Esophagus squamous epithelium (tissue), 5 donors: ENCODE measurements around the gene GTF2IRD1. TPM values are rescaled to one million over a fixed set of nuclear protein-coding genes. Genes with fewer than 3 reads are reported as not detected.
"Not testable (repeated sequence)": the region's sequence is repeated elsewhere in the genome, so short reads cannot be mapped to it uniquely, and the experiment has no call there.

Experiments
- DNase-seq: peaks from one replicate; lab custom pipeline; 2025; lab: John Stamatoyannopoulos, UW
- H3K27ac ChIP-seq, 4 donors: fragments of 200-600 bp; sonication (generic); one replicate each; pipeline ENCODE4 v1.5.1; 2016 to 2019; ENCODE audit warnings: mild to moderate bottlenecking in 1 of 4
- H3K27me3 ChIP-seq, 4 donors: fragments of 200-600 bp; sonication (generic); 1 replicate in 3 of 4; 2 replicates in 1 of 4; pipeline versions ENCODE4 v1.5.1 to v1.6.0; 2017 to 2021; ENCODE audit warnings: antibody characterized with exemption in 1 of 4
- H3K36me3 ChIP-seq, 3 donors: fragments of 200-600 bp; sonication (generic); one replicate each; pipeline ENCODE4 v1.5.1; 2016 to 2019
- H3K4me1 ChIP-seq, 3 donors: fragments of 200-600 bp; sonication (generic); one replicate each; pipeline ENCODE4 v1.5.1; 2017 to 2019
- H3K4me3 ChIP-seq, 4 donors: fragments of 200-600 bp; sonication (generic); 1 replicate in 3 of 4; 2 replicates in 1 of 4; pipeline ENCODE4 v1.5.1; 2016 to 2019; ENCODE audit warnings: mild to moderate bottlenecking in 2 of 4, moderate library complexity in 1 of 4
- H3K9me3 ChIP-seq, 3 donors: fragments of 200-600 bp; sonication (generic); one replicate each; pipeline ENCODE4 v1.5.1; 2016 to 2019
- CTCF ChIP-seq, 6 experiments: fragments of 450-650 bp in 4 of 6; fragments of 200-600 bp in 2 of 6; sonication (generic) in 2 of 6; IDR thresholded peaks; one replicate each; pipeline ENCODE4 v1.5.1; 2016 to 2019; ENCODE audit warnings: antibody characterized with exemption in 6 of 6, mild to moderate bottlenecking in 4 of 6, moderate library complexity in 4 of 6
- POLR2A ChIP-seq, 4 donors: fragments of 450-650 bp; IDR thresholded peaks; one replicate each; pipeline ENCODE4 v1.6.1; 2017; ENCODE audit warnings: antibody characterized with exemption in 4 of 4, mild to moderate bottlenecking in 4 of 4, moderate library complexity in 3 of 4
- WGBS, 2 donors: methylation state at CpG; one replicate each; pipeline ENCODE4 v1.1.5; 2018; 5-methylcytosine and 5-hydroxymethylcytosine counted together
- intact Hi-C: fragments of 100-400 bp; cut with DNase I; formaldehyde crosslinking; loops from one replicate; pipeline ENCODE4 v1.15.0; 2022
- total RNA-seq, 4 donors: library from RNA; depleted of rRNA; stranded (reverse); fragments of >200 nt; gene quantifications; one replicate each; pipeline ENCODE4 v1.1.0, GENCODE V29; 2016
- donor health status: DM: yes; HTN: yes; CAD: no.

GTF2IRD1 gene
- total RNA-seq, 4 donors from 2014 or later: 26.8 to 35.6 (median 28.5) TPM

DNA sequence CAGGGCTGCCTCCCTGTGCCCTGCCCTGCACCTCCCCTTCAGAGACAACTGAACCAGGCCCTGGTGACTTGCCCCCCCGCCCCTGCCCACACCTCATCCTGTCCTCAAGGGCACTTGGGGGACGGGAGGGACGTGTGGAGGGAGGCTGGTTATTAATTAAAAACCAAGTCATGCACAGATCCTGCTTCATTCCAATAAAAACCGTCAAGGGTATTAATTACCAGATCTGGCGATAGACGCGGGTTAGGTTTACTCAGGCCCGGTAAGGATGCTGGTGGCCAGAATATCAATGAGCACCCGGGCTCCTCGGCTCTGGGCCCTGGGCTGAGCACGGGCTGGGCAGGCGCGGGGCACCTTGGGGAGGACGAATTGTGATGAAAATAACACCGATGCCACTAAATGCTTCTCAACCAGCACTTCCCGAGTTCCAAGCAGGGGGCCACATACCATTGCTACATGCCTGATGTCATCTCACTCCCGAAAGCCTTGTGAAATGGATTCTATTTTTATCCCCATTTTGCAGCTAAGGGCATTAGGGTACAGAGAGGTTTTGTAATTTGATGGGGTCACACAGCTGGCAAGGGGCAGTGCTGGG, 24.5 kb upstream of the GTF2IRD1 start:
- intact Hi-C loops: no loop called here
- H3K36me3 ChIP-seq: no peaks in the 10 kb centered on the region
- no peak overlapping the region for H3K27ac ChIP-seq
- peaks cover 0 to 14% (median 0%) of the 10 kb centered on the region in 3 donors for H3K4me1 ChIP-seq
- TF ChIP-seq POLR2A (IDR thresholded peaks at IDR 0.05): no peak
- TF ChIP-seq CTCF (IDR thresholded peaks at IDR 0.05): no peak
- no peaks in the 10 kb centered on the region for H3K9me3 ChIP-seq
- WGBS, 2 donors: 76 to 81% methylated on average over 2 to 6 of the region's 17 CpGs
- H3K4me3 ChIP-seq: no peak overlapping the region
- no peak for DNase-seq
- H3K27me3 ChIP-seq: no peaks in the 10 kb centered on the region

GRCh38 chr7:74430409-74430808, 23.3 kb upstream of the GTF2IRD1 start:
- H3K4me3 ChIP-seq, DNase-seq, H3K27ac ChIP-seq, H3K9me3 ChIP-seq, H3K27me3 ChIP-seq, H3K36me3 ChIP-seq, intact Hi-C loops: not testable (repeated sequence)
- 70 to 71% methylated on average over 4 of the region's 9 CpGs for WGBS, 2 donors
- H3K4me1 ChIP-seq: peaks cover 0 to 14% (median 0%) of the 10 kb centered on the region in 3 donors

DNA sequence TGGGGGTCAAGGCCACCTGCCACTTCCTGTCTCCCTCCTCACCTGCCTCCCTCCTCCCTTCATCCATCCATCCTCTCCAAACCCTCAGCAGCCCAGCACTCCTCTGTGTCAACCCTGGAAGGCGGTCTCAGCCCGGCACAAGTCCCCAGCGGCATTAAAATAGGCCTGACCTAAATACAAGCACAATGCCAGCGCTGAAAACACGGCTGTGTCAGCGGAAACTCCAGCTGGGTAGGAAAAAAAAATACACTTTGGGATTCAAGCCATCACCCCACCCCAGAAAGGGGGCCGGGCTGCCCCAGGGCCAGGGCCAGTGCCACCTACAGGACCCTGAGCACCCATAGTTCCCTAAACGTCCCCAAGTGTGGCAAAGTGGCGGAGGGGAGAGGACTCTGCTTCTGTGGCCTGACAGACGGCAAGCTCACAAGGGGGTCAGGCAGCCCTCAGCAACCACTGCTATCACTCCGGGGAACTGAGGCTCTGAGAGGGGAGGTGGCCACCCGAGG, 22.7 kb upstream of the GTF2IRD1 start:
- H3K9me3 ChIP-seq: no peaks in the 10 kb centered on the region
- no peak overlapping the region for H3K4me3 ChIP-seq
- no peaks in the 10 kb centered on the region for H3K36me3 ChIP-seq
- no peaks in the 10 kb centered on the region for H3K27me3 ChIP-seq
- TF ChIP-seq CTCF (IDR thresholded peaks at IDR 0.05): no peak
- no peak for TF ChIP-seq POLR2A (IDR thresholded peaks at IDR 0.05)
- no peak for DNase-seq
- H3K4me1 ChIP-seq: peaks cover 0 to 14% (median 0%) of the 10 kb centered on the region in 3 donors
- peak overlapping the region in 2 of 4 donors; percentile 4 to 30 for H3K27ac ChIP-seq
- 76 to 79% methylated on average over 8 to 11 of the region's 12 CpGs for WGBS, 2 donors
- intact Hi-C loops: no loop called here

DNA sequence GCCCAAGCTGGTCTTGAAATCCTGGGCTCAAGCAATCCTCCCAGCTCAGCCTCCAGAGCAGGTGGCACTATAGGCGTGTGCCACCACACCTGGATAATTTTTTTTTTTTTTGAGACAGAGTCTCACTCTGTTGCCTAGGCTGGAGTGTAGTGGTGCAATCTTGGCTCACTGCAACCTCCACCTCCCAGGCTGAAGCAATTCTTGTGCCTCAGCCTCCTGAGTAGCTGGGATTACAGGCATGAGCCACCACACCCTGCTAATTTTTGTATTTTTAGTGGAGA, 16.5 kb upstream of the GTF2IRD1 start:
- 67 to 100% methylated on average over 1 of the region's 1 CpG for WGBS, 2 donors
- H3K4me3 ChIP-seq, H3K36me3 ChIP-seq, H3K27me3 ChIP-seq, H3K4me1 ChIP-seq, intact Hi-C loops, DNase-seq, H3K27ac ChIP-seq, H3K9me3 ChIP-seq: not testable (repeated sequence)

- 96 to 100% methylated on average over 2 of the region's 2 CpGs for WGBS, 2 donors
- TF ChIP-seq POLR2A (IDR thresholded peaks at IDR 0.05) (no peak), CTCF (IDR thresholded peaks at IDR 0.05) (no peak)
- no peak overlapping the region for H3K27ac ChIP-seq
- peaks cover 0 to 4% (median 0%) of the 10 kb centered on the region in 3 donors for H3K9me3 ChIP-seq
- no peaks in the 10 kb centered on the region for H3K36me3 ChIP-seq
- no peaks in the 10 kb centered on the region for H3K4me1 ChIP-seq
- DNase-seq: no peak
- intact Hi-C loops: no loop called here
- peaks cover 0 to 7% (median 0%) of the 10 kb centered on the region in 4 donors for H3K27me3 ChIP-seq
- H3K4me3 ChIP-seq: no peak overlapping the region
Observed at GRCh38 chr7:74438327-74438726, 15.4 kb upstream of the GTF2IRD1 start.

DNA sequence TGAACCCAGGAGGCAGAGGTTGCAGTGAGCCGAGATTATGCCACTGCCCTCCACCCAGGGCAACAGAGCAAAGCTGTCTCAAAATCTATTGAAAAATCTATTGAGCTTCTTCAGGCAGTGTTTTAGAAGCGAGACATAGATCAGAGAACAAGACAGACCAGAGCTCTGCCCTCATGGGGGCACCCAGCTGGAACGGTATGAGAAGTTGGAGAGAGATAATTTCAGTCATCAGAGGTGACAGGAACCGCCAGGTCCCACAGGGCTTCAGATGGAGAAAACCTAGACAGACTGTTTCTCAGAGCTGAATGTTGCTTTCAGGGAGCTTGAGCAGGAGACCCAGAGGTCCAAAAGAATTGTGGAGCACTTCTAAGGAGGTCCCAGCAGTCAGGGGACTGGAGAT, 14.2 kb upstream of the GTF2IRD1 start:
- intact Hi-C loops: no loop called here
- no peak for DNase-seq
- Histone ChIP-seq H3K4me1 (no peaks in the 10 kb centered on the region), H3K4me3 (no peak overlapping the region), H3K27ac (no peak overlapping the region), H3K27me3 (peaks cover 0 to 7% (median 0%) of the 10 kb centered on the region in 4 donors), H3K36me3 (no peaks in the 10 kb centered on the region), H3K9me3 (peaks cover 0 to 4% (median 0%) of the 10 kb centered on the region in 3 donors)
- 78 to 85% methylated on average over 4 of the region's 4 CpGs for WGBS, 2 donors
- TF ChIP-seq CTCF (IDR thresholded peaks at IDR 0.05) (no peak), POLR2A (IDR thresholded peaks at IDR 0.05) (no peak)

DNA sequence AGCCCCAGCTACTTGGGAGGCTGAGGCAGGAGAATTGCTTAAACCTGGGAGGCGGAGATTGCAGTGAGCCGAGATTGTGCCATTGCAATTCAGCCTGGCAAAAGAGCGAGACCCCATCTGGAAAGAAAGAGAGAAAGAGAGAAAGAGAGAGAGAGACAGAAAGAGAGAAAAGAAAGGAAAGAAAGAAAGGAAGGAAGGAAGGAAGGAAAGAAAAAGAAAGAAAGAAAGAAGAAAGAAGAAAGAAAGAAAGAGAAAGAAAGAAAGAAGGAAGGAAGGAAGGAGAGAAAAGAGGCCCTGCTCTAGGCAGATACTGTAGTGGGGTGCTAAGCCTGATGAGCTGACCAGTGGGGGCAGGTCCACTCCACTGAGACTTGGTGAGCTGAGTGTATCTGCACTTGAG, 13.6 kb upstream of the GTF2IRD1 start:
- DNase-seq, H3K27ac ChIP-seq, H3K27me3 ChIP-seq, H3K4me1 ChIP-seq, H3K4me3 ChIP-seq, H3K9me3 ChIP-seq, intact Hi-C loops, H3K36me3 ChIP-seq: not testable (repeated sequence)
- 100% methylated on average over 3 of the region's 3 CpGs; no CpG with 5 or more reads in 1 of the 2 donors for WGBS, 2 donors
